SHP77 (cell line): ENCODE measurements around the gene AGPAT2.

Experiments used
- DNase-seq, 2 experiments: peaks; one replicate each; lab custom pipeline; 2025; lab: John Stamatoyannopoulos, UW

Gene AGPAT2

GRCh38 chr9:136700959-136701667 is 13.9 kb upstream of the AGPAT2 start:
- DNase-seq = no peak

DNA sequence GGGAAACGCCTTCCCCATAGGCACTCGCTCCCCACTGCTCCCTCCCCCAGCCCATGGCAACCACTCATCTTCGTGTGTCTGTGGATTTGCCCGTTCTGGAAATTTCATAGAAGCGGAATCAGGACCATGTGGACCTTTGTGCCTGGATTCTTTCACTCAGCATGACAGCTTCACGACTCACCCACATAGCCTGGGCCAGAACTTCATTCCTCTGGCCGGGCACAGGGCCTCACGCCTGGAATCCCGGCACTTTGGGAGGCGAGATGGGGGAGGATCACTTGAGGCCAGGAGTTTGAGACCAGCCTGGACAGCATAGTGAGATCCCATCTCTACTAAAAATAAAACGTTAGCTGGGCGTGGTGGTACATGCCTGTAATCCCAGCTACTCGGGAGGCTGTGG is 13.0 kb upstream of the AGPAT2 start:
- no peak for DNase-seq

DNA sequence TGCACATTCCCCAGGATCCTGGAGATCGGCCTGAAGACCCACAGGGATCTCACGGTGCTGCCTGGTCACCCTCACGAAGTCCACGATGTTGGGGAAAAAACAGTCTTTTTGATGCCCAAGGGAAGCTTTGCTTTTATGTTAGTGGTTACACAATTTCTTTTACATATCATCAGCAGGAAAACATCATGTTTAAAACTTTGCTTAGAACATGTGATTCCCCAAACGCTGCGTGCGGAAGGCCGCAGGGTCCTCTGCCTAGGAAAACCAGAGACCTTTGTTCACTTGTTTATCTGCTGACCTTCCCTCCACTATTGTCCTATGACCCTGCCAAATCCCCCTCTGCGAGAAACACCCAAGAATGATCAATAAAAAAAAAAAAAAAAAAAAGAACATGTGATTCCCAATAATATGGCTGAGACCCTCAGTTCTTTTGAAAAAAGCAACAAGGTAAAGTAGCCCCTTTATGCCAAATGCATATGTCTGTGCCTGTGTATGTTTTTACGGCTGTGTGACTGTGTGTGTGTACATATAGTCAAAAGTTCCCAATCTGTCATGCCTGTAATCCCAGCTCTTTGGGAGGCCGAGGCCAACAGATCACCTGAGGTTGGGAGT is 11.5 kb upstream of the AGPAT2 start:
- no peak for DNase-seq

DNA sequence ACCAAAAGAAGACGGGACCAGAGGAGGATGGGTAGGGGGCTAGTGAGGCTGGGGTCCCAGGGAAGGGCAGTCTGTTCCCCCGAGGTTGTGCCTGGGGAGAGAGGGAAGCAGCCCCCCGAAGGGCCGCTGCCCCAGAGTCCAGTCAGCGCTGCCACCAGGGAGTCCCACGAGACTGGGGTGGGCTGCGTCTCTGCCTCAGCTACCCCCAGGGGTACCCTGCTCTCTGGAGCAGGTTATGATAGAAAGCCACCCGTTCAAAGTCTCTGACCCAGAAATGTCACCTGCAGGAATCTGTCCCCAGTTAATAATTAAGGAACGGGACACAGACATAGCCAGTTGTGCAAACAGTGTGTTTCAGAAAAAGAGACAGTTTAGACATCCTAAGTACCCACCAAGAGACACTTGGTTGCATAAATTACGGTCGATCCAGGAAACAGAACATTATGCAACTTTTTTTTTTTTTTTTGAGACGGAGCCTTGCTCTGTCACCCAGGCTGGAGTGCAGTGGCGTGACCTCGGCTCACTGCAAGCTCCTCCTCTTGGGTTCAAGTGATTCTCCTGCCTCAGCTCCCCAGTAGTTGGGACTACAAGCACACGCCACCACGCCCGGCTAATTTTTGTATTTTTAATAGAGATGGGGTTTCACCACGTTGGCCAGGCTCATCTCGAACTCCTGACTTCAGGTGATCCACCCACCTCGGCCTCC is 10.7 kb upstream of the AGPAT2 start:
- DNase-seq = no peak

DNA sequence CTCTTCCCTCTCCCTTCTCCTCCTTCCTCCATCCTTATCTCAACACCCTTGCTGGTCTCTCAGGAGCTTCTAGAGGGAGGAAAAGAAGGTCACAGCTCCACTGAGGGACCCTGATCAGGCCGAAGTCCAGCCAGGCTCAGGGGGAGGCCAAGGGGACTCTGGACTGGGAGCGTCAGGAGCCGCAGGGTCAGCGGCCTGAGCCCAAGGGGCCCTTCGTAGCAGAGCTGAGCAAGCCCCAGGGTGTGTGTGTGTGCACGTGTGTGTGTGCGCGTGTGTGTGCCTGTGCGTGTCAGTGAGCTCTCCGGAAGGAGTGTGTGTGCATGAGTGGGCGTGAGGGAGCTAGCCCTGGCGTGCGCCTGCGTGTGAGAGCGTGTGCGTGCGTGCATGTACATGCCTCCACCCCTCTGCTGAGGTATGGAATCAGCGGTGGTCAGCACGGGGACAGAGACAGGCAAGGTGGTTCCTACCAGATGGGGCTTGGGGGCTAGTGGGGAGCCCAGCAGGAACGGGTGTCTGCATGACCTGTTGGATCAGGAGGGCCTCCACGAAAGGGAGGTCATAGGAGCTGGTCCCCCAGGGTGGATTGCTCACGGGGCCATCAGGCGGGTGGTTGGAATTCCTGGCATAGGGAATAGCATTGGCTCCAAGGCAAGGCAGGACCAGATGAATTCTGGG is 10.0 kb upstream of the AGPAT2 start:
- no peak for DNase-seq

GRCh38 chr9:136696502-136696901 is 9.2 kb upstream of the AGPAT2 start:
- no peak for DNase-seq

DNA sequence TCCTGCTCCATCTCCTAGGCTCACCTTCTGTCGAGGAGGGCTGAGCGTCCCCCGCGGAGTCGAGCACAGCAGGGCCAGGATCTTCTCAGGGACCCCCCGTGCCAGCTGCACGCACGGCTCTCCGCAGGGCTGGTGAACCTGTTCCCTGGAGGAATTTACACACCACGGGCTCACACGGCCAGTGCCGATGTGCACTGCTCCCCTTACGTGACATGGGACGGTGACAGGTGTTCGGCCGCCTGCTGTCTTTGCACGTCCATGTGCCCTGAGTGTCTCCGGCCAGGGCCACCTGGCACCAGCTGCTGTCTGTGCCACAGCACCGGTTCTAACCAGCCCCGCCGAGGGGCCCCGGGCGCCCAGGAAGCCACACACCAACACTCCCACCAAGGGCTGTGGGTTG is 8.7 kb upstream of the AGPAT2 start:
- DNase-seq = peak; percentile 70 to 85

GRCh38 chr9:136695435-136695895 is 8.2 kb upstream of the AGPAT2 start:
- peak; percentile 65 to 89 for DNase-seq

DNA sequence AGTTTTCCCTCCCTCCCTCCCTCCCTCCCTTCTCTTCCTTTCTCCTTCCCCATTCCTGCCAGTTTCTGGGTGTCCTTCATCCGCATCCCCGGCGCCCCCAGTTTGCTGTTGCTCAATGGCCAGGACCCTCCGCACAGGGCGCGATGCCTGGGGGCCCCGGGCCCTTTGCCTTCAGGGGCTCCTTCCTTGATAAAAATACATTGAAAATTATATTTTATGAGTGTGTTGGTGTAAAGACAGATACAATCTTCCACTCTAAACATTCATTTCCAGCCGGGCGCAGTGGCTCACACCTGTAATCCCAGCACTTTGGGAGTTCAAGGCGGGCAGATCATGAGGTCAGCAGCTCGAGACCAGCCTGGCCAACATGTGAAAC is 7.6 kb upstream of the AGPAT2 start:
- DNase-seq = no peak

- DNase-seq = peak; percentile 47 to 58
These were observed 7.1 kb upstream of the AGPAT2 start for GRCh38 chr9:136694163-136694871.

DNA sequence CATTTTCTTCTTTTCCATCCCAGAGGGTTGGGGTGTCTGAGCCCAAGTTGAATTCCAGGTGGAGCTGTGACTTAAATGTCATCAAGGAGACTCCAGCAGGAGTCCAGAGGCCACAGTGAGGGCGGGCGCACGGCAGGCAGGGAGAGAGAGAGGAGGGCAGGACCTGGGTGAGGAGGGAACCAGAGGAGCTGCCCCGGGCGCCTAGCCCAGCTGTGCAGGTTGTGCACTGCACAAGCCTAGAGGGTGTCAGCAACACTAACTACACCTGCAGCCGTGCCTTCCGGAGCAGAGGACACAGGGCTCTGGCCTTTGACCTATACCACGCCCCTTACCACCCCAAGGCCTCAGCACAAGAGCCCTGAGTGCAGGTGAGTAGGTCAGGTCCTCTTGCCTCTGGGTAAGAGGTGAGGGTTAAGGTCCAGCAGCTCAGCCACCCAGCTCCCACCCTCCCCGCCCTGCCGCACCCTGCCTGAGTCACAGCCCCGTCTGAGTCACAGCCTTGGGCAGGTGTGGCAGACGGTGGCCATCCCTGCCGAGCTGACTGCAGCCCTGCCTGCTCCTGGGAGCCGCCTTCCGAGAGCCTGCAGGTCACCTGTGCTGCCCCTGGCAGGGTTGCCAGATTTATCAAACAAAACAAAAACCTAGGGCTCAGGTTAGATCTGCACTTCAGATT is 6.4 kb upstream of the AGPAT2 start:
- peak; percentile 23 to 48 for DNase-seq

DNA sequence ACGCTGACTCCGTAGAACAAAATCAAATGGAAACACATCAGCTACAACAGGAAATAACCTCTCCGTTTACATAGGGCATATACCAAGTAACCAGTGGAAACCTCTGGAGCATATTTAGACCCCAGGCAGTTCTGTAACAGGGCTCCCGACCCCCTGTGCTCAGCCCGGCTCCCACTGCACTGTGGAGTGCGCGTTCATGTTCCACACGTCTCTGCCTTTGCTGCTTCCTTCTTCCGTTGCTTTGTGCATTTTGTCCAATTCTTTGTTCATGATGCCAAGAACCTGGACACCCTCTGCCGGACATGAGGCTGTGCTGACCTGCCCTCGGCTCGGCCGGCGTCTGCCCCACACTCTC is 5.9 kb upstream of the AGPAT2 start:
- no peak for DNase-seq

GRCh38 chr9:136692185-136693134 is 5.2 kb upstream of the AGPAT2 start:
- no peak for DNase-seq

DNA sequence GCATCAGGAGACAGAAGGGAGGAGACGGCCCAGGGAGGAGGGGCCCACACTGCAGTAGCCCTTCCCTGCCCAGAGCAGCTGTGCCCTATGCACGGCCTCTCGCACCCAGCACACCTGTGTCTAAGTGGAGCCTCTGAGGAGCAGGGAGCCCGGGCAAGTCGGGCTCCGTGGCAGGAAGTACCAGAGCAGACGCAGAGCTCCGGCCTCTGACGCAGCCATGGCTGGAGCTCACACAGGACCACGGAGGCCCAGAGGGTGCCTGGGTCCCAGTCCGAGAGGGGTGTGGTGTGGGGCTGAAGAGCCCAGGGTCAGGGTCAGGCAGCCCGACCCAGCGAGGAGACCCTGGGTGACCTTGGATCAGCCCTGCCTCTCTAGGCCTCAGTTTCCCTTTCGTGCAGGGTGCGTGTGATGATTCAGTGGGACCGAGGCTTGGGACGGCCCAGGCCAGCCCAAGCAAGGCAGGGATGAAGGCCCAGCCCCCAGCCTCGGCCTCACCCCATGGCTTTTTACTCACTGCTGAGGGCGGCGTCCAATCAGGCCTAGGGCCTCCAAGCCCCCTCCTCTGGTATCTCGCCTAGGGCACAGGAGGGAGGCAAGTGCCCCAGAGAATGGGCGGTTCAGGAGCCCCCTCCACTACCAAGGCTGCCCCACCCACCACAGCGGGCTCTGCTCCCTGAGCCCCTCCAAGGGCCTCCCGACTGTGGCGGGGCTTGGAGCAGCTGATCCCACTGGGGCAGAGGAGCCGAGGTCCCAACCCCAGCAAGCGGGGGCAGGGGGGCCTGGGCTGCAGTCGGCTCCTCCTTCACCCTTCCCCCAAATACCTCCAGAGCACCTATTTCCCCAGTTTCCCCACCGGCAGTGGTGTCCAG is 4.3 kb upstream of the AGPAT2 start:
- DNase-seq = peak in 1 of 2 experiments; percentile 60

DNA sequence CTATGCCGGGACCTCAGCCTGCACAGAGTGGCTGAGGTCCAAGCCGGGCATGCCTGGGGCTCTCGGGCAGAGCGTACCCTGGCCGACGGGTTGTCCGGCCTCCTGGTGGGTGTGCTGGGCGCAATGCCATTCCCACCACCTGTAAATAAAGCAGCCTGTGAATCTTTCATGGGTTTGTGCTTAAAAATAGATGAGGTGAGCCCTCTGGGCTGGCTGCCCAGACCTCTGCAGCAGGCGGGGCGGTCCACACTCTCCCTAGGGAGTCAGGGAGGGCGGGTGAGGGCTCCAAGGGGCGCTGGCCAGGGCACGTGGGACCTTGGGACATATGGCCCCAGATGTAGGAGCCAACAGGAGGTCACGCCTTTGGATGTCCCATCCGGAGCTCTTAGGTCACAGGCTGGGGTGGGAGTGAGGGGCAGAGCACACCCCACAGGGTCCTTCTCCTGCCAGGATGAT is 3.6 kb upstream of the AGPAT2 start:
- DNase-seq = peak in 1 of 2 experiments; percentile 56

- peak in 1 of 2 experiments; percentile 47 for DNase-seq
These were observed 3.0 kb upstream of the AGPAT2 start for GRCh38 chr9:136690104-136690805.

GRCh38 chr9:136689108-136689460 is 1.8 kb upstream of the AGPAT2 start:
- no peak for DNase-seq

GRCh38 chr9:136688274-136689107 is 1.2 kb upstream of the AGPAT2 start:
- no peak for DNase-seq
